HG03095 (cell line): Measurements from ENCODE around the gene H6PD.

ENCODE experiments used
- ATAC-seq: cut with Tn5 transposase; IDR thresholded peaks from one replicate; pipeline ENCODE4 v1.9.1; 2021; ENCODE audit warnings: moderate library complexity; ENCODE audit not compliant: unreplicated experiment

H6PD gene

DNA sequence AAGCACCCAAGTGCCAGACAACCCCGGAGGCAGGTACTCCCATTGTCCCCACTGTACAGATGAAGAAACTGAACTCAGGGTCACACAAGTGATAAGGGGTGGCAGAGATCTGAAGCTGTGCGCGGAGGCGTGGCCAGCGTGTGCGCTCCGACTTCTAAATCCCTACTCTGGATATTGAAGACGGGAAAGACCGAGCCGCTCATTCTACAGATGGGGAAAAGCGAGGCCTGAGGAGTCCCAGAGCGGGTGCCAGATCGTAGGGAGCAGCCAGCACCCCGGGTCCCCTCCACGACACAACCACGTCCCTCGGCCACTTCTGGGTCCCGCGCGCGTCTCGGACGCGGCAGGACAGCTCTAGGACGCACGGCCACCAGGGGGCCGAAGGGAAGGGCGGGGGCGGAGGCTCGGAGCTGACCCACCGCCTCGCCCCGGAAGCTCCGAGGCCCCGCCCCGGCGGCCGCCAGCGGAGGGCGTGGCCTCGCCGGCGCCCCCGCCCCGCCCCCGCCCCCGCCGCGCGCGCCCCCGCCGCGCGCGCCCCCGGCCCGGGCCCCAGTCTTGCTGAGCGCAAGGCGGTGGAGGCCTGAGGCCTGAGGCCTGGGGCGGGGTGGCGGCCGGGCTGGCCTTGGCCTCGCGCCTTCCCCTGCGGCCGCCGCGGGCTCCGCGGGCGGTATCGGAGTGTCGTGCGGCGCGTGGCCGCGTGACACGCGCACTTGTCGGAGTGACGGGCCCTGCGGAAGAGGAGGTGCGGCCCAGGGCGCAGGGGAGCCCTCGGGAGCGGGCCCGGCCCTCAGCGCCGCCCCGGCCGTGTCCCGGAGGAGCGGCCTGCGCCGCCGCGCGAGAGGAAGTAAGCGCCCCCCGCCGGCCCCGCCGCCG is at the start of gene H6PD:
H6PD (plus strand) TSS at position 552 of the 873 bp plus-strand sequence. CDS start 10,161 bp downstream, outside the sequence.
- peak; percentile 47 for ATAC-seq

- no peak for ATAC-seq
Measured at GRCh38 chr1:9186082-9186859, 48.3 kb upstream of the H6PD start.

DNA sequence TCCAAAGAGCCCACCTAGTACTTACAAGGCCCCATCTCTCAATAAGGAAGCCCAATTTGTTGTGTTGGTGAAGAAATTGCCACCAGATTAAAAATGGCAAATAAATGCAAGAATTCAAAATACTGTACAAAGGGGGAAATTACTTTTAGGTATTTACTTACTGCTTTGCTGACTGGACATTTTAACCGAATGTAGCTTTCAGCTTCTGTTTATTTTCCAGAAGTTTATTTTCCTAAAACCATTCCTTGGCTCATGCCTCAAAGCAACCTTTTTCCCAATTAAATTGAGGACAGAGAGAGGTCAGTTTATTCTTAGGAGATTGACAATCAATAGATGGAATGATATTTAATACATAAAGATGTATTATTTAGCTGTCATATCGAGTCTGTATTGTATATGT is 47.6 kb upstream of the H6PD start:
- no peak for ATAC-seq

DNA sequence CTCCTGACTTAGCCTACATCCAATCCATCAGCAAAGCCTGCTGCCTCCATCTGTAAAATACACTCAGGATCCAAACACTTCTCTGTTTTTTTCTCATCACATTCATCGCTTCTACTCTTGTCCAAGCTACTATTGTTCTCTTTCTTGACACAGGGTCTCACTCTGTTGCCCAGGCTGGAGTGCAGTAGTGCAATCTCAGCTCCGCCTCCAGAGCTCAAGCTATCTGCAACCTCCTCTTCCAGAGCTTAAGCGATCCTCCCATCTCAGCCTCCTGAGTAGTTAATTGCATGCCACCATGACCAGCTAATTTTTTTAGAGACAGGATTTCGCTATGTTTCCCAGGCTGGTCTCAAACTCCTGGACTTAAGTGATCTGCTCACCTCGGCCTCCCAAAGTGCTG is 44.3 kb upstream of the H6PD start:
- no peak for ATAC-seq

DNA sequence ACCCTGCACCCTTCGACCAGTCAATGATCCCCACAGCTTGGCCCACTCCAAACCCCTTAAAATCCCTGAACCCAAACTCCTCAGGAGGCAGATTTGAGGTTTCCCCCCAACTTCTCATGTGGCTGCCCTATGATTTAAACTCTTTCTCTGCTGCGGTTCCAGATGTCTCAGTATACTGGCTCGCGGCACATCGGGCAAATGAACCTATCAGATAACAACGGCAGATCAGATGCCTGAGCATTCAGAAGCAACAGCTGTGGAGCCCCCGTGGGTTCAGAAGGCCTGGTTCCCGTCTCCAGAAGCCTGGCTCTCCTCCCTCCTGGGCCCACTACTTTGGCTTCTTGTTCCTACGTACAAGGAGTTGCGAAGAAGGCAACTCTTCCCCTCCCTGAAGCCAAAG is 43.3 kb upstream of the H6PD start:
- no peak for ATAC-seq

- ATAC-seq = no peak
Measured at GRCh38 chr1:9192578-9193232, 41.9 kb upstream of the H6PD start.

GRCh38 chr1:9193233-9193625 is 41.3 kb upstream of the H6PD start:
- ATAC-seq = no peak

DNA sequence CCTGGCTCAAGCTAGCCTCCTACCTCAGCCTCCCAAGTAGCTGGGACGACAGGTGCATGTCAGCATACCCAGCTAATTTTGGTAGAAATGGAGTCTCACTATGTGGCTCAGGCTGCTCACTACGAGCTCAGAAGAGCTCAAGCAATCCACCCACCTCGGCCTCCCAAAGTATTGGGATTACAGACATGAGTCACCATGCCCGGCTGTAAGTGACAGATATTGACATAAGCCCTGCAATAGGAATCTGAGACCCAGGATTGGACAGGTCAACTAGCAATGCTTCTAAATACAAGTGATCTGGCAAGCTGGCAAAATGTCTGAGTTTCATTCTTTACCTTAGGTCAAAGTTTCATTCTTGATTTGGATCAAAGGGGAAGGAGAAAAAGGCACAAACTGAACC is 40.5 kb upstream of the H6PD start:
- ATAC-seq = no peak

DNA sequence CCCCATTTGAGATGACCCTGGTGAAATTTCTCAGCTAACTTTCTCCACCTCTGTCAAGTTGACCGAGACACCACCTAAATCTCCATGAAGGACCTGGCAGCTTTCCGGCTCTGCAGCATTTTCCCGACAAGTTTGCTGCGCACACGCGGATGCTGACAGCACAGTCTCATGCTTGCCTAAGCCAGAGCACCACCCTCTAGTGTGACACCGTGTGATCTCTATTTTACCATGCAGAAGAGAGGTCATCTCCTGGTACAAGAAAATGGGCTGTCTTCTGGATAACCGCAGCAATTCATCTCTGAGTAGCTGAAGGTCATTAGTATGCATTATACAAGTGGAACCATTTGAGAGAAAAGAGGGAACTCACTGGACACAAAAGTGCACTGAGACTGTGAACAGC is 38.9 kb upstream of the H6PD start:
- ATAC-seq = no peak

DNA sequence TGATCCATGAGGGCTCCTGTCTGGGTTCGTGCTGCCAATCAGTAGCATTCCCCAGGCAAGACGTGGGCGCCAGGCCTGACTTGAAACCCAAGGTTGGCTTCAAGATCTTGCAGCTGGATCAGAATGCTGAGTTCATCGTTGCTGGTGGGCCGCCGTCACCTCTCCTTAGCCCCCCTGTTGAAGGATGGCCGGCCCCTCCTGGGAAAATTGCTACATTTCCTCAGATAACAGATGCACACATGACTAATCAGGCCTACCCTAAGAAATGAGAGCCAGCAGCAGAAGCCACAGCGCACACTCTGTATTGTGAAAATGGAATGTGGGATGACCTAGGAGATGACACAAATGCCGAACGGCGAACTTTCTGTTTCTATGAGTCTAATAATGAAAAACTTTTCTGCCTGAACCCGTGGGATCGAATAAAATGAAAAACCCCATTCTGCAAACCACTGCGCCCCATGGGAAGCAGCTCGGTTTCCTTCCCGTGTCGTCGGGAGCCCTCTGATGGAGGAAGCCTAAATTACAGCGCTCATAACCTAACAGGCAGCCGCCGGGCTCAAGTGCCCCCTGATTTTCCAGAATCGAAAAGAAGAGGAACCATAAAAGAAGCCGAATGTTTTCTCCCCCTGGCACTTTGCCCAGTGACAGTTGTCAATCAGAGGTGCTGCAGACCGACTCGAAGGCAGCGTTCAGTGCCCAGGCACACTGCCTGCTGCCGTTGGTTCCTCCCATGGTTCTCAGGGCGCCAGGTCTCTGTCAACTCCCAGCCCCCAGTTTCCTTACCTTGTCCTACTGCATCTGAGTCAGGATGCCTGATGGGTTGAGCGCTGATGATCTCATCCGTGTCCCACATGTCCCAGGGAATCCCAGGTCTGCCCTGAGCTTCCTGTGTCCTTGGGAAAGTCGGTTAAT is 38.2 kb upstream of the H6PD start:
- peak; percentile 52 for ATAC-seq

DNA sequence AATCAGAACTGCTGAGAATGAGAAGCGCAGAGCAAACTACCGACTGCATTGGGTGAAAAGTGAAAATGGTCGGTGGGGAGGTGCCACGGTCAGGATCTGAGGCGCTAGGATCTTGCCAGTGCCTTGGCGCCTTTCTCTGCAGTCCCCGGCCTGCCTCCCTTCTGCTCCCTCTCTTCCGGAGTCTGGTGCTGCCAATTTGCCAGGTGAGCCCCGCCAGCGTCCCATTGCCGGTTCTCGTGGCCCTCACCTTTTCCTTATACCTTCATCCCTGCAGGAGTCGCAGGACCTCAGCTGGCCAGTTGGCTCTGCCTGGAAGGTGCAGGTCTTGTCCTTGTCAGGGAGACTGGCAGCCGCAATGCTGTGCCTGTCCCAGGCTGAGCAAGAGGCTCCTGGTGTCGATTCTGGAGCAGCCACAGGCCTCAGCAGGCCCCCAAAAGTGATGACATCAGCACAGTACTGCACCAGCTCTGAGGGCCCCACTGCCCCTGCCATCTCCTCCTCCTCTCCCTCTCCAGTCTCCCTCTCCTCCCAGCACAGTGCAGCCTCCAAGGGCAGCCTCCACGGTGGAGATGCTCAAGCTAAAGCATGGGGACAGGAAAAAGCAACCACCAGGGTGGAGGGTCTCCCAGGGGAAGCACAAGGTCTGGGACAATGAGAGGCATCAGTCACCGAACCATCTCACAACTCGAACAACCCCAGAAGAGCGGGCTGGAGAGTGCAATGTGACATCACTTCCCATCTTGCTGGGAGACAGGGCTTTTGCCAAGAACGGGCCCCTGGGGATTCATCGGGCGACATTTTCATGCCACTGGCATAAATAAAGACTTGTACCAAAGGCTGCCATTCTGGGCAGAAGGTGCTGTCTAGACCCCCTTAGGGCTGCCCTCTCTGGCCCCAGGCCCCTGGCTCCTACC is 37.1 kb upstream of the H6PD start:
- no peak for ATAC-seq

- ATAC-seq = no peak
Measured at GRCh38 chr1:9198538-9199361, 35.8 kb upstream of the H6PD start.

- no peak for ATAC-seq
Measured at GRCh38 chr1:9200441-9200840, 34.1 kb upstream of the H6PD start.

GRCh38 chr1:9201401-9202239 is 33.0 kb upstream of the H6PD start:
- no peak for ATAC-seq

- no peak for ATAC-seq
Measured at GRCh38 chr1:9202240-9202870, 32.2 kb upstream of the H6PD start.

DNA sequence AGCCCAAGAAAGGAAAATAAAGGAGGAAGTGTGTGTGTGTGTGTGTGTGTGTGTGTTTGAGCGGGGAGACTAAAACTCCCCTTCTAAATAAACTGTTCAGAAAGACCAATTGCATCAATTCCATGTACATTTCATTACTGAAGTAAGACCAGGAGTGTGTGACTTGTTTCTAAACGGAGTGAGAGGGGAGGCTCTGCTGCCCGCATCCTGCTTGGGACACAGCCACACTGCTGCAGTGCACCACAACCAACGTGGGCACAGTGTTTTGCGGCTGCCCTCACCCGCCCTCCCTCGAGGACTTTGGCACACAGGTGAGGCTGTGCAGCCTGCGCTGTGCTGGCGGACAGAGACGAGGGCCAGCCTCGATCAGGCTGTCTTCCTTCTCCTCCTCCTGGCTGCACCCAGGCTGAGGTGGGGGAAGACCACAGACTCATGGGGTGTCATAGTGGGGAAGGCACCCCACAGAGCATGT is 31.0 kb upstream of the H6PD start:
- ATAC-seq = no peak

- no peak for ATAC-seq
Measured at GRCh38 chr1:9204156-9204720, 30.3 kb upstream of the H6PD start.
